ENCODE measurements around the gene SPRED2.
"Not testable (repeated sequence)": the region's sequence is repeated elsewhere in the genome, so short reads cannot be mapped to it uniquely, and the experiment has no call there.

SPRED2 gene

DNA sequence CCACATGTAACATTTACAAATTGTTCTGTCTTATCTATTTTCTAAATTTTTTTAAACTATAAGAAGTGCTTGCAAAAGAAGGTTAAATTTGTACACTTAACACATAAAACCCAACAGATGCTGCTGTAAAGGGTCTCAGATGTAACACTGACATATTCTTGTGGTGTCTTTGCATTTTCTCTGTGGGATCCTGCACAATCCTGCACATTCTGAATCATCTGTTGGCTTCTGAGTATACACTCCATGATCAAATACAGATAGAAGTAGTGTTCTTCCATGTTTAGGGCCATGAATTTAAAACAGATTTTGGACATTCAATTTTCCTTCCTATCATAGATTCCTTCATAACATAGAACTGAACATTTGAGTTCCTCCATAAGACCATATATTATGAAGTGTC is 89.0 kb downstream of the SPRED2 start:
- no peak for DNase-seq (ENCODE audit: low read depth)

DNA sequence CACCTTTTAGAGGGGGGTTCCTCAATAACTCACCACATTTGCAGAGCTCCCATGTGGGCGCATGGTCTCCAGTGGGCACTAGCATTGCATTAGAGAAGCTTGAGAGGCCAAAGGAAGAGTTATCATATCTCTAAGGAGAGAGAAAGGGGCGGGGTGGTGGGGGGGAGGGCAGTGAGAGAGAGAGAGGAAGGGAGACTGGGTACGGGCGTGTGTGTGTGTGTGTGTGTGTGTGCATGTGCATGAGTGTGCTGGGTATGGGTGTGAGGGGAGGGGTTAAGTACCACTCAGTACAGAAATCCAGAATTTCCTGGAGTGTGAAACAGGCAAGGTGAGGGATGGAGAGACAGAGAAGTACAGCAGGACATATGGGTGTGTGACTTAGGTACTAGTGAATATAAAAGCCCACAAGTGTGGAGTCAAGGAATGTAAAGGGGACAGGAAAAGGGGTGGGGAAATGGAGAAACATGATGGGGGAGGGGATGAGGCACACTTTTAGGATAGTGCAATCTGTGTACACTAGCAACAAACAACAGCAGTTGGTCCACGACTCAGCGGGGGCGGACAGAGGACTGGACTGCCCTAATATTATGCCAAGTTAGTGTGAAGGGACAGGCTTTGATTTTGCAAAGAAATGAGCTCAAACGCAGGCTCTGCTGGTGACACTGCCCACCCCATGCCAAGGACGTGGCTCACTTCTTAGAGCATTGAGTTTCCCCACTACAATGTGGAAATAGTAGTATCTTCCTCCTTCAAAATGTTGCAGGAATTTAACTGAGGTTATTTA is 91.3 kb downstream of the SPRED2 start:
- no peak for DNase-seq (ENCODE audit: low read depth)

DNA sequence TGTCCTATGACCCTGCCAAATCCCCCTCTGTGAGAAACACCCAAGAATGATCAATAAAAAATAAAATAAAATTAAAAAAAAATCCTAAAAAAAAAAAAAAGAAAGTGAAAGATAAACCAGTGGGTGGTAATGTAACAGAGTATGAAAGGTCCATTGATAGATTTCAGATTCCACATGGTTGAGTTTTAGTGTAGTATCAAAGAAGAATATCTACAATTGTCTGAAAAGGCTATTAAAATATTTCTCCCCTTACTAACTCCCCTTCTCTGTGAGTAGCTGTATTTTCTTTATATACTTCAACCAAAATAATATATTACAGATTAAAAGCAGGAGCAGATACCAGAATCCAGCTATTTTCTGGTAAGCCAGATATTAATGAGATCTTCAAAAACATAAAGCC is 92.8 kb downstream of the SPRED2 start:
- no peak for DNase-seq (ENCODE audit: low read depth)

DNA sequence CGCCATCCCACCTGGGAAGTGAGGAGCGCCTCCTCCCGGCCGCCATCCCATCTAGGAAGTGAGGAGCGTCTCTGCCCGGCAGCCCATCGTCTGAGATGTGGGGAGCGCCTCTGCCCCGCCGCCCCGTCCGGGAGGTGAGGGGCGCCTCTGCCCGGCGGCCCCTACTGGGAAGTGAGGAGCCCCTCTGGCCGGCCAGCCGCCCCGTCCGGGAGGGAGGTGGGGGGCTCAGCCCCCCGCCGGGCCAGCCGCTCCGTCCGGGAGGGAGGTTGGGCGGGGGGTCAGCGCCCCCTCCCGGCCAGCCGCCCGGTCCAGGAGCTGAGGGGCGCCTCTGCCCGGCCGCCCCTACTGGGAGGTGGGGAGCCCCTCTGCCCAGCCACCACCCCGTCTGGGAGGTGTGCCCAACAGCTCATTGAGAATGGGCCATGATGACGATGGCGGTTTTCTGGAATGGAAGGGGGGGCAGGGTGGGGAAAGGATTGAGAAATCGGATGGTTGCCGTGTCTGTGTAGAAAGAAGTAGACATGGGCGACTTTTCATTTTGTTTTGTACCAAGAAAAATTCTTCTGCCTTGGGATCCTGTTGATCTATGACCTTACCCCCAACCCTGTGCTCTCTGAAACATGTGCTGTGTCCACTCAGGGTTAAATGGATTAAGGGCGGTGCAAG is 93.4 kb downstream of the SPRED2 start:
- DNase-seq (ENCODE audit: low read depth) = not testable (repeated sequence)

DNA sequence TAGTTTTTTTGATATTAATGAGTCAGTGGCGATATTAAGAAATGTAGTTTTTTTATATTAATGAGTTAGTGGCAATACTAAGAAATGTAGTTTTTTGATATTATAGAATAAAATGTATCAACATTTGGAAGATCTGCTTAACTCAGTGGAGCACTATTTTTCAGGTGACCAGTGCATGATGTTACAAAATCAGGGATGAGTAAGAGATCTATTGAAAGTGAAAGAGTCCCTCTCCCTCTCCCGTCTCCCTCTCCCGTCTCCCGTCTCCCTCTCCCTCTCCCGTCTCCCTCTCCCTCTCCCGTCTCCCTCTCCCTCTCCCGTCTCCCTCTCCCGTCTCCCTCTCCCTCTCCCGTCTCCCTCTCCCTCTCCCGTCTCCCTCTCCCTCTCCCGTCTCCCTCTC is 94.5 kb downstream of the SPRED2 start:
- DNase-seq (ENCODE audit: low read depth) = not testable (repeated sequence)

DNA sequence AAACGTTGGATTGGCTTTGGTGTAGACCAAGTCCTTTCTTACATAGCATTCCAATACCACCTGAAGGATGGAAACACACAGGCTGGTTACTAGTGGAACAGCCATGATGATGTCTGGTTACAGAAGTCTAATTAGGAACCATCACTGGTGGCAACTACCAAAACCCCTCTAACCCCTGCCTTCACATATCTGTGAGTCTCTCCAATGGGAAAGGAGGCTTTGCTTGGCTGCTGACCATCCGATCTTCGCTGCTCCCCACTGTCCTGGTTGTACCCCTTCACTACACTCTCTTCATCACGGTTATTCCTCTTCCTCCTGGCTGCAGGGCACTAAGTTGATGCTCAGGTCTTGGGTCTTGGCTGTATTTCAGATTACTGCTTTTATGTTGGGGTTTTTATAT is 97.7 kb downstream of the SPRED2 start:
- no peak for DNase-seq (ENCODE audit: low read depth)

DNA sequence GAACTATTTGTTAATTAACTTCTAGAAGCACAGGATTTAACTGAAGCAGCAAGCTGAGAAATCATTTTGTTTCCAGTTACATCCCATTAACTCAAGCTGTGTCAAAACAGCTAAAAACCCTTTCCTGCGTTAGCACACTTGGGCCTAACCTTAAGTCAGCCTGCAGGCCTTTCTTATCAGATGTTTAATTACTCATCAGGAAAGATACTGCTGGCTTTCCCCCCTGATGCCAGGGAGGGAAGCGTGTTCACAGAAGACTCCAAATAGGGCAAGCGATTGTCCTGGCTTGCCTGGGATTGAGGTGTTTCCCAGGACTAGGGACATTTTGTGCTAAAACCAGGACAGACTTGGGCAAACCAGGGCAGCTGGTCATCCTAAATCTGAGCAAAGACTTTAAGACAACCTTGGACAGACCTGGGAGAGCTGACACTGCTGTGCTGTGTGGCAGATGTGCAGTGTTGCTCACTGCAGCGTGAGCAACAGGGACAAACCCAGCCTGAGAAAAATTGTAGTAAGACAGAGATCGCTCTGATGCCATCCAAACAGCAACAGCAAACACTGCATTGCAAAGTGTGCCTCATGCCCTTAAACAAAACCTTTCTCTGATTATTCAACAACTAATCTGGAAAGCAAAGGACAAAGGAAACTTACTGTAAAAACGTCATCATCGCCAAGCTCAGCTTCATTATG is 100.9 kb downstream of the SPRED2 start:
- no peak for DNase-seq (ENCODE audit: low read depth)

DNA sequence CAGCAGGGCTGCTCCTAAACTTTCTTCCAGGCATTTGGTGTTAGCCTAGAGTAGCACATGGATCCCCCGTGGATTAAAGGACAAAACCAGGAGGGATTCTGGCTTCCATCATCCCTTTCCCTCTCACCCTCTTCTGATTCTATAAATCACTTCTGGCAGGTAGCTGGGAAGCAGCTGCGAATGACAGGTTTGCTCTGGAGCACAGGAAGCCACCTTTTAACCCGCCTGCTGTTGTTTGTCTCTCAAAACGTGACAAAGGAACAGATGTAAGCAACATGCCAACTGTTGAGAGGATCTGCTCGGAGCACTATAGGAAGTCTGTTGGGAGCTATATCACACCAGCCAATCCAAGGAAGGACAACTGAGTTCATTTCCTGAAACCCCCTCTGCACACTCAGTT is 102.9 kb downstream of the SPRED2 start:
- DNase-seq (ENCODE audit: low read depth) = no peak

DNA sequence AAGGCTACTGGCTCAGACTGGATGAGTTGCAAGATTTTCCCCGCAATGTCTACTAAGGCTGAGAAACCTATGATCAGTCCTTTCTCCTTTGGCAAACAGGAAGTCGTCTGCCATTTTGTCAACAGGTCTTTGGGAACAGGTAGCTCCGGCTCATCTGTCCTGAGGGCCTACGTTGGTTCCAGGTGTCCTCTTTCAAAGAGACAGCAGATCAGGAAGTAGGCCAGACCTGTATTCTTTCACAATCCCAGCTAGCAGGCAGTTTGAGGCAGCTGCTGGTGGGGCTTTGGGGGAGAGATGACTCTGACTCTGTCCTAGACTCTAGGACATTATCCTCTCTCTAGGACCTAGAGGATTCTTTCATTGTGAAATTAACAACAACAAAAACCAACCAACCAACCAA is 106.1 kb downstream of the SPRED2 start:
- no peak for DNase-seq (ENCODE audit: low read depth)

DNA sequence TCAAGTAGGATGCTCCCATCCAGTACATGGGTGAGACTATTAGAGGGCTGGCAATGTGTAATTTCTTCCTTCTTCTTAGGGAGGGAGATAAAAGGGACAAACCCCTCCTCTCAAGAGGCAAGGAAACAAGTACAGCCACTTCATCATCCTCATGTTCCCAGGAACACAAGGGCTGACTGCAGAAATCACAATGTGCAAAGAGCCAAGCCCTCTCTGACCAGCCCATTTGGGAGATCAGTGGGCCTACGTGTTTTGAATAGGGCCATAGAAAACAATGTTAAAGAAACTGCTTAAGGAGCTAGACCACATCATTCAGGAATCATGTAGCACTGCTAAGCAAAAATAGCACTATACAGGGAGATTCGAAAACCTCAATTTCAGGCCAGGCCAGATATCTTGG is 107.3 kb downstream of the SPRED2 start:
- DNase-seq (ENCODE audit: low read depth) = no peak

DNA sequence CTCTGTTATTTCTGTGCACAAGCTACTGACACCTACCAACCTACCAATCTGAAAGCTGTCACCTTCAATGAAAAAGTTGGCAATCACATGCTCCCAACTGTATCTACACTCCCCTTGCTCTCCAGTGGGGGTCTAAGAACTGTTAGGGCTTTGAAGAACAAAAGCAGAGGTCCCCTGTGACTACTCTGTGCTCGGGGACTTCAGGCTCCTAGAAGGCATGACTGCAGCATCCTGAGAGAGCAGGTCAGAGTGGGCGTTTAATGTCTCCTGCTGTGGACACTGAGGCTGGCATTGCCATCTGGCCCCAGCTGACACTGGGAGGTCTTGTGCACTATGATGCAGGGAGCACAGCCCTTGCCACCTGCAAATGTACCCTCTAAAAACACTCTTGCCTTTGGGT is 111.5 kb downstream of the SPRED2 start:
- DNase-seq (ENCODE audit: low read depth) = no peak

DNA sequence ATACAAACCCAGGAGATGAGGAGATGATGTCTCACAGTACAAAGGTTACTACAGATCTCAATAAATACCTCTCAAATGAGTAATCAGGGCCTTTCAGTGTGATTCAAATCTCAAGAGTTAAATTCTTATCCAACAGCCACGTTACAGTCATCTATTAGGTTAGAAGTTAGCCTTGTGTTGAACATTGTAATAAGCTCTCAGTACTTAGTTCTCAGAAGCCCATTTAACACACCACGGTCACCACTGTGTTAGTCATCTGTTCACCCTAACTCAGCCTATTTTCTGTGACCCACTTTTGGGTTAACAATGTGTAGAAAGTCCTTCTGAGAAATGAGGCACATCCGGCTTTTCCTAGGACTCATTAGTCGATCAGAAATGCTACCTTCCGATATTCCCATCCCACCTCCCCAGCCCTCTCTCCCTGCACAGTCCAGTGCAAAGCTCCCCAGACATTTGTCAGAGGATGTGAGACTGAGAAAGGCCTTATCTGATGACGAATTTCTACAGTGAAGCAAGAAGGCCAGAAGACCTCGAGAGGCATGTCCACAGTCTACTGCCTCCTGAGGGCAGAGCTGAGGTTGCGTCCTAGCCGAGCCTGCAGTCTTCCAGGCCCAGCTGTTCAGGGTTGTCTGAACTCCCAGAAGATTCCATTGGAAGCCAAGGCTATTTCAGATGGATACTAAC is 112.2 kb downstream of the SPRED2 start:
- peak; percentile 99 for DNase-seq (ENCODE audit: low read depth)

DNA sequence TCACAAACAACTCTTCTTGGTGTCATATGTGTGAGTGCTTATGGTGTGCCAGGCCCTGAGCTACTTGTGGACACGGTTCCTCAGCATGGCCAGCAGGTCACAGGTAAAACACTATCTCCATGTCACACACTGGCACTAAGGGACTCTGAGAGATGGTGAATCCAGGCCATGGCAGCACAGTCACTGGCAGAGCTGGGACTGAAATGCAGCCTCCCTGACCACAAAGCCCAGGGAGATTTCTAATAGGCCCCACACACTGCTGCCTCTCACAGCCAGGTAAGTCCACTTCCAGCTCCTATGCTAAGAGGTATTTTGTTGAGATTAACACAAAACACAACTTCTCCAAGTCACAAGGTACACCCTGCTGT is 112.7 kb downstream of the SPRED2 start:
- DNase-seq (ENCODE audit: low read depth) = no peak

DNA sequence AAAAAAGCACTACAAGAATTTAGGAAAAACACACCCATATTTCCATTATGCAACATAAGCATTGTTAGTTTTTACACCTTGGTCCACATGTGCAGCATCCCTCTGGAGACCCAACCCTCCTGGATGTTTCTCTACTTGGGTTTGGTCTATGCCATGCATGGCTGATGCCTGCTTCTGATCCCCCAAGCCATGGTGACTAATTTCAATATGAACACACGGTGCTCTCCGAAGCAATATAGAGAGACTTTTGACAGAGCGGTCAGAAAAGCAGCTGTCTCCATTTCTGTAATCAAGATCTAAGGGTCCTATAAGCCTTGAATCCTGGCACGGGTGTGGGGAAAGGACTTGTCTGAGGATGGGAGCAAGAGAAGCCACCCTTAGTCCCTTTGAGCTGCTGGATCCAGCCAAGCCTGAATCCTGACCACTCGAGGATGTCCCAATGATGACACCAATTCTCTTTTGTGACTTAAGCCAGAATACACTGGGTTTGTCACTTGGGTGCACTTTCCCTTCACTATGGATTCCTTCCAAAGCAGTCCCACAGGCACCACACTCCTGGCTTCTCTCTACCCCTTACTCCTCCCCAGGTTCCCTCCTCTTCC is 113.2 kb downstream of the SPRED2 start:
- no peak for DNase-seq (ENCODE audit: low read depth)

DNA sequence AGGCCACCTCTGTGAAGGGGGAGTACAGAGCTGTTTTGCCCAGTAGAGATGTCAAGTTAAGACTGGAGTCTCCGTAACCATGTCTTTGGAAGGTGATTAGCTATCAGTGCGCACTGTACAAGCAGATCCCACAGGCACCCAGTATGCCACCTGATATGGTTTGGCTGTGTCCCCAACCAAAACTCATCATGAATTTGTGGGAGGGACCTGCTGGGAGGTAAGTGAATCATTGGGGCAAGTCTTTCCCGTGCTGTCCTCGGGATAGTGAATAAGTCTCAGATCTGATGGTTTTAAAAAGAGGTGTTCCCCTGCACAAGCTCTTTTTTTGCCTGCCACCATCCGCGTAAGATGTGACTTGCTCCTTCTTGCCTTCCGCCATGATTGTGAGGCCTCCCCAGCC is 114.6 kb downstream of the SPRED2 start:
- DNase-seq (ENCODE audit: low read depth) = no peak

DNA sequence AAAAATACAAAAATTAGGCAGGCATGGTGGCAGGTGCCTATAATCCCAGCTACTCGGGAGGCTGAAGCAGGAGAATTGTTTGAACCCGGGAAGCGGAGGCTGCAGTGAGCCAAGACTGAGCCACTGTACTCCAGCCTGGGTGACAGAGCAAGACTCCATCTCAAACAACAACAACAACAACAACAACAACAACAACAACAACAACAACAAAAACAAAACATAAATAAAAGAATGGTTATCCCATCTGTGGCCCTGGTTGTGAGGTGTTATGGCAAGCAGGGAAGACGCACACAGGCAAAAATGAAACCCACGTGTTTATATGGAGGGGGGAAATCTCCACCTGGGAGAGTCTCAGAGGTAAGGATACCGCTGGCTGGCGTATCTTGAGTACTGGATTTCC is 115.0 kb downstream of the SPRED2 start:
- not testable (repeated sequence) for DNase-seq (ENCODE audit: low read depth)

DNA sequence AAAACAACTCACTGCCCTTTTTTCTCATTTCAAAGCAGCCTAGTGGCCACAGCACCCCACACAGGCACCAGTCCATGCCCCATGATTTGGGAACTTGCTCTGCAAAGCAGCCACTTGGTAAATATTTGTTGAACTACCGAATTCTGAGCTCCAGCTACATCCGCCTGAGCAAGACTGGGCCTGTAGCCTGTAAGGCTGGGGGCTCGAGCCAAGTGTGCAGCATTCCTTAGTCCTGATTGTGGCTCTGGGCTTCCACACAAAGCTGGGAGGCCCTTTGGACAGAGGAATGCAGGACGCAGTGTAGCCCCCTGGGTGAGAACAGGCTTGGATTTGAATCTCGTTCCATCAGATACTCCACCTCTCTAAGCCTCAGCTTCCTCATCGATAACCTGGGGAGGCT is 116.3 kb downstream of the SPRED2 start:
- no peak for DNase-seq (ENCODE audit: low read depth)

DNA sequence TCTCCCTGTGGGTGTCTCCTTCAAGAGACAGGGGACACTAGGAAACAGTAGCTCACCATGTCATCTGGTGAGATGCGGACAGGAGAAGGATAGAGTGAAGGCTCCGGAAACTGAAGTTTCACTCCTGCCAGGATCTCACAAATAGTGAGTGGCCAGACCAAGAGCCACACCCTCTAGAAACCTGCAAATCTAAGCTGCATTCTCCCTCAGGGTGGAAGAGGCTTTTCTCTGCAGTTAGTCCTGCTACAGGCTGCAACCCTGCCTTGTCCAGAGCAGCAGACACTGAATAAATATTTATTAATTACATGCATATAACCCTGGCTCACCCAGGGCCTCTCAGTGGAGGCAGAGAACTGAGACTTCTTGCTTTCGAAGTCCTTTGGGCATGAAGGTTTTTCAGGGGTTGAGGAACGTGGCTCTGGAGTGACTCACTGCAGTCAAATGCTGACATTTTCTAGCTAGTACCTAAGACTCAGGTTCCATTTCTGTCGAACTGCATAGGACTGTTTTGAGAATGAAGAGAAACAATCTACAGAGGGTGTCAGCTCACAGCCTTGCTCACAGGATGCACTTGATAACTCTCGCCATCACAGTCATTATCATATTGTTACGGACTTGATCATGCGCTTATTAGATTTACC is 117.5 kb downstream of the SPRED2 start:
- DNase-seq (ENCODE audit: low read depth) = peak; percentile 20

DNA sequence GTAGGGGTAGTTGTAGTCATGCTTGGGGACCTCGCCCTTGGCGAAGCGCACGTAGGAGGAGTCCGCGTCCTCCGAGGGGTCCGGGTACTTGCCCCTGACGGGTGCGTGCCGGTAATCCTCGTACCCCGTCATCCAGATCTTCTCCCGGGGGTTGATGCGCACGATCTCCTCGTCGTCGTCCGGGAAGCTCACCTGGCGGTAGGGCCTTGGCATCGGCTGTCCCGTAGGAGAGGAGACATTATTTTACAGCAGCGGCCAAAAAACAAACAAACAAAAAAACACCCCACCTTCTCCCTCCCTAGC is 118.5 kb downstream of the SPRED2 start:
- DNase-seq (ENCODE audit: low read depth) = no peak

DNA sequence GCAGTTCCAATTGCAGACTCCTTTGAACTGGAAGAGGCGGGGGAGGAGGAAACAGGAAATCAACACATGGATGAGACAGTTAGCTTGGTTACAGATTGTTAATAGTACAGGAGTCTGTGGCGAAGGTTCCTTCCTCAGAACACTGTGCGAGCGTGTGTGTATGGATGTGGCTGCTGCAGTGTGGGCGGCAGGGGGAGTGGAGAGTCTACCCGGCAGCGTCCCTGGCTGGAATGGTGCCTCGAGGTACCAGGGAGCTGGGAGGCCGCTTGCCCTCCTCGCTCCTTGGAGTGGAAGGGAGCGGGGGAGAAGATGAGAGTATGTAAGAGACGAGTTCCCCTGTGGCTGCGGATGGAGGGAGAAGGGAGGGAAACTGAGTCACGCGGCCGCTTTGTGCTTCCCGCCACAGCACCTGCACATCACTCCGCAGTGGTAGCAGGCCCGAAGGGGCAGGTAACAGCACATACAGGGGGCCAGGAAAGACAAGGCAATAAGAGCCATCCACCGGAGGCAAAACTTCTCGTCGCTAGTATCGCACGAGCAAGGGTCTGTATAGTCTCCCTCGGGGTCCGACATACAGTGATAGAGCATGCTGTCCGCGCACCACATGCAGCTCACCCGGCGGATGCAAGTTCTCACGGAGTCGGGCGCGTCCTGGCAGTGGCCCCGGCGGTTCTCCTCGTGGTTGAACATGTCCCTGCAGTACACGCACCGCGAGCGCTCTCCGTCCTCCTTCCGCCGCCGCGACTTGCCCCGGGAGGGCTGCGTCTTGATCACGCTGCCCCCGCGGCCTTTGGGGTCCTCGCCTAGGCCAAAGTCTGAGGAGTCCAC is 119.1 kb downstream of the SPRED2 start:
- no peak for DNase-seq (ENCODE audit: low read depth)

DNA sequence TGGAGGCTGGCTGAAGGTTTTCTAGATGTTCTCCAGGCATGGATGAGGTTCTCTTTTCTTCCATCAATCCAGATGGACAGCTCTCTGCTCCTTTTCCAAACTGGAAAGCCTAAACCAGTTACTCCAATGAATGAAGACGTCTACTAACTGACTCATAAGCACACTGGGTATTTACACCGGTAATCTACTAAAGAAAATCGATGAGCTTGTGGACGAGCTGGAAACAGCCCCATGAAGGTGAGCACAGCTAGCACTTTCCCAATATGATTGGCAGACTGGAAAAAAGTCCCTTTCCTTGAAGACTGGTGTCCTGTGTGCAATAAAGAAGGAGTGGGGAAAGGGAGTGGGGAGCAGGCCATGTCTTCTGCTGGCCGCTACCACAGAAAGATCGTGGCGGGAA is 120.8 kb downstream of the SPRED2 start:
- DNase-seq (ENCODE audit: low read depth) = no peak
